H9 (cell line): ENCODE data around the gene SPOUT1. TPM values are rescaled to one million over a fixed set of nuclear protein-coding genes. Genes with fewer than 3 reads are reported as not detected.

Source experiments
- DNase-seq: peaks from one replicate; pipeline ENCODE4 v3.0.0-alpha.2; 2017
- H2AFZ ChIP-seq: one replicate; pipeline ENCODE4 v1.6.1; 2013; ENCODE audit warnings: mild to moderate bottlenecking, low read length, control low read depth, moderate library complexity
- H2AK5ac ChIP-seq: 2 replicates; pipeline ENCODE4 v1.6.1; 2013; ENCODE audit warnings: low read length, control low read depth, mixed read lengths; ENCODE audit not compliant: insufficient read length
- H2BK120ac ChIP-seq: one replicate; pipeline ENCODE4 v1.6.1; 2013; ENCODE audit warnings: low read depth, mild to moderate bottlenecking, low read length, control low read depth, inconsistent platforms; ENCODE audit not compliant: poor library complexity, severe bottlenecking
- H2BK12ac ChIP-seq: 2 replicates; pipeline ENCODE4 v1.6.1; 2013; ENCODE audit warnings: low read length, control low read depth, mixed read lengths, low read depth; ENCODE audit not compliant: insufficient read length
- H2BK15ac ChIP-seq: 2 replicates; pipeline ENCODE4 v1.6.1; 2013; ENCODE audit warnings: low read depth, low read length, control low read depth
- H2BK20ac ChIP-seq: one replicate; pipeline ENCODE4 v1.6.1; 2013; ENCODE audit warnings: low read depth, mild to moderate bottlenecking, low read length, control low read depth, inconsistent platforms; ENCODE audit not compliant: poor library complexity, severe bottlenecking
- H2BK5ac ChIP-seq: 2 replicates; pipeline ENCODE4 v1.6.1; 2013; ENCODE audit warnings: low read length, control low read depth, mixed read lengths; ENCODE audit not compliant: insufficient read length
- H3K14ac ChIP-seq: 2 replicates; pipeline ENCODE4 v1.6.1; 2013; ENCODE audit warnings: low read length, control low read depth; ENCODE audit not compliant: insufficient read depth
- H3K18ac ChIP-seq: 2 replicates; pipeline ENCODE4 v1.6.1; 2013; ENCODE audit warnings: low read depth, mild to moderate bottlenecking, mixed read lengths, low read length, control low read depth; ENCODE audit not compliant: insufficient read length
- H3K23ac ChIP-seq: 2 replicates; pipeline ENCODE4 v1.6.1; 2013; ENCODE audit warnings: low read length, control low read depth, mixed read lengths, low read depth; ENCODE audit not compliant: insufficient read length
- H3K23me2 ChIP-seq: 2 replicates; pipeline ENCODE4 v1.6.1; 2013; ENCODE audit warnings: low read depth, mild to moderate bottlenecking, mixed read lengths, low read length, control low read depth; ENCODE audit not compliant: insufficient read length, poor library complexity, severe bottlenecking
- H3K27ac ChIP-seq: 2 replicates; pipeline ENCODE4 v1.5.1; 2013; ENCODE audit warnings: low read length, control low read depth, mixed read lengths, low read depth; ENCODE audit not compliant: insufficient read length
- H3K27me3 ChIP-seq: 2 replicates; pipeline ENCODE4 v1.6.1; 2013; ENCODE audit warnings: low read length, control low read depth, inconsistent platforms; ENCODE audit not compliant: insufficient read depth
- H3K4ac ChIP-seq: 2 replicates; pipeline ENCODE4 v1.6.1; 2013; ENCODE audit warnings: low read depth, mild to moderate bottlenecking, control low read depth, inconsistent platforms, low read length, moderate library complexity
- H3K4me1 ChIP-seq: 2 replicates; pipeline ENCODE4 v1.6.1; 2013; ENCODE audit warnings: low read length, control low read depth, inconsistent platforms; ENCODE audit not compliant: insufficient read depth
- H3K4me2 ChIP-seq: 2 replicates; pipeline ENCODE4 v1.6.1; 2013; ENCODE audit warnings: low read length, control low read depth, mixed read lengths; ENCODE audit not compliant: insufficient read length, insufficient read depth
- H3K56ac ChIP-seq: 2 replicates; pipeline ENCODE4 v1.6.1; 2013; ENCODE audit warnings: low read depth, mild to moderate bottlenecking, mixed read lengths, low read length, control low read depth; ENCODE audit not compliant: insufficient read length
- H3K79me1 ChIP-seq: 2 replicates; pipeline ENCODE4 v1.6.1; 2013; ENCODE audit warnings: low read depth, mild to moderate bottlenecking, moderate library complexity, low read length, control low read depth, inconsistent platforms; ENCODE audit not compliant: insufficient read depth, poor library complexity, severe bottlenecking
- H3K79me2 ChIP-seq: 2 replicates; pipeline ENCODE4 v1.6.1; 2013; ENCODE audit warnings: low read length, control low read depth, inconsistent platforms; ENCODE audit not compliant: insufficient read depth
- H3K9ac ChIP-seq: 2 replicates; pipeline ENCODE4 v1.6.1; 2013; ENCODE audit warnings: low read length, control low read depth, mixed read lengths; ENCODE audit not compliant: insufficient read length; ENCODE audit errors: extremely low read depth
- H3K9me3 ChIP-seq: one replicate; pipeline ENCODE4 v1.6.1; 2013; ENCODE audit warnings: low read depth, low read length, inconsistent platforms; ENCODE audit not compliant: control insufficient read depth
- H3T11ph ChIP-seq: one replicate; pipeline ENCODE4 v1.6.1; 2013; ENCODE audit warnings: mild to moderate bottlenecking, low read length, control low read depth, inconsistent platforms
- H4K20me1 ChIP-seq: one replicate; pipeline ENCODE4 v1.6.1; 2013; ENCODE audit not compliant: control insufficient read depth, insufficient read length, insufficient read depth
- H4K5ac ChIP-seq: 2 replicates; pipeline ENCODE4 v1.6.1; 2013; ENCODE audit warnings: low read depth, mild to moderate bottlenecking, mixed read lengths, low read length, control low read depth; ENCODE audit not compliant: insufficient read length
- H4K8ac ChIP-seq: replicated peaks from 2 replicates; pipeline ENCODE4 v1.6.1; 2013; ENCODE audit warnings: low read length, control low read depth, mixed read lengths, low read depth; ENCODE audit not compliant: insufficient read length
- H4K91ac ChIP-seq: 2 replicates; pipeline ENCODE4 v1.6.1; 2013; ENCODE audit warnings: low read depth, mild to moderate bottlenecking, moderate library complexity, mixed read lengths, low read length, control low read depth; ENCODE audit not compliant: insufficient read length
- H3K27ac Mint-ChIP-seq, 3 experiments: 2 replicates in 2 of 3; 3 replicates in 1 of 3; pipeline ENCODE4 v1.8.0; 2020 to 2021; ENCODE audit warnings: mixed read lengths in 3 of 3, mild to moderate bottlenecking in 1 of 3, moderate library complexity in 1 of 3
- H3K27me3 Mint-ChIP-seq: 2 replicates; pipeline ENCODE4 v1.8.0; 2021; ENCODE audit warnings: low read depth, mild to moderate bottlenecking, moderate library complexity, mixed read lengths
- H3K36me3 Mint-ChIP-seq, 3 experiments: 2 replicates in 2 of 3; 3 replicates in 1 of 3; pipeline ENCODE4 v1.8.0; 2020 to 2021; ENCODE audit warnings: low read depth in 3 of 3, mixed read lengths in 3 of 3; ENCODE audit not compliant: insufficient read depth in 1 of 3
- H3K4me1 Mint-ChIP-seq, 2 experiments: 2 replicates each; pipeline ENCODE4 v1.8.0; 2020; ENCODE audit warnings: mixed read lengths in 2 of 2
- H3K4me3 Mint-ChIP-seq, 2 experiments: 2 replicates in 1 of 2; 3 replicates in 1 of 2; pipeline ENCODE4 v1.8.0; 2020 to 2021; ENCODE audit warnings: mild to moderate bottlenecking in 2 of 2, mixed read lengths in 2 of 2, moderate library complexity in 1 of 2
- H3K9me3 Mint-ChIP-seq, 2 experiments: 2 replicates in 1 of 2; 3 replicates in 1 of 2; pipeline ENCODE4 v1.8.0; 2020; ENCODE audit warnings: mild to moderate bottlenecking in 2 of 2, mixed read lengths in 2 of 2, moderate library complexity in 1 of 2
- WGBS: extraction: QIAGEN DNeasy Blood & Tissue Kit; methylation state at CpG from one replicate; pipeline ENCODE4 v1.1.7; 2013; ENCODE audit warnings: missing lambda C conversion rate, low lambda C conversion rate, mixed read lengths; ENCODE audit not compliant: insufficient read length; ENCODE audit errors: extremely low coverage; 5-methylcytosine and 5-hydroxymethylcytosine counted together
- total RNA-seq: library from RNA; stranded (reverse); gene quantifications from 2 replicates; pipeline ENCODE4 v1.2.1, GENCODE V29; 2021
- TF ChIP-seq, protein P1 (sequence below): fragments of 200-600 bp; sonication (generic); conservative IDR thresholded peaks from 3 replicates; pipeline ENCODE4 v1.8.0; 2021; ENCODE audit warnings: antibody characterized with exemption, mild to moderate bottlenecking

The SPOUT1 gene
- total RNA-seq, 1 experiment from 2014 or later: 86.3 TPM

DNA sequence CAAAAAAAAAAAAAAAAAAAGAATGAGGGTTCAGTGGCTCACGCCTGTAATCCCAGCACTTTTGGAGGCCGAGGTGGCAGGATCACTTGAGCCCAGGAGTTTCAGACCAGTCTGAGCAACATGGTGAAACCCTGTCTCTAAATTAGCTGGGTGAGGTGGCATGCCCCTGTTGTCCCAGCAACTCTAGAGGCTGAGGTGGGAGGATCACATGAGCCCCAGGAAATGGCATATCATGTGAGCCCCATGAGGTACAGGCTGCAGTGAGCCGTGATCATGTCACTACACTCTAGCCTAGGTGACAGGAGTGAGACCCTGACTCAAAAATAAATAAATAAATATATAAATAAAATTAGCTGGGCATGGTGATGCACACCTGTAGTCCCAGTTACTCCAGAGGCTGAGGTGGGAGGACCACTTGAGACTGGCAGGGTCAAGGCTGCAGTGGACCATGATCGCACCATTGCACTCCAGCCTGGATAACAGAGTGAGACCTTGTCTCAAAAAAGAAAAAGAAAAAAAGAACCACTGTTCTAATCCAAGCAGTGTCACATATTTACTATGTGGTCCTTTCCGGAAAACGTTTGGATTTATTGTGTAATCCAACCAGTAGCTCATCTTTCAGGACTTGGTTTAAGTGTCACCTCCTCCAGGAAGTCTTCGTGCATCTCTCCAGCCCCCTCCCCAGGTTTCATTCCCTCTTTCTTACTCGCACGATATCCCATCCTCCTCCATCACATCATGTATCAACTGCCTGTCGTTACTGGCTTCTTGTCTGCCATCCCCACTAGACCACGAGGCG, 12.3 kb upstream of the SPOUT1 start:
- Histone ChIP-seq H3K4me2 (no peak overlapping the region), H2BK20ac (no peak overlapping the region), H3K56ac (no peak overlapping the region), H3K4ac (no peak overlapping the region), H2BK120ac (no peak overlapping the region), H3K27me3 (no peaks in the 10 kb centered on the region), H3K4me1 (no peaks in the 10 kb centered on the region), H3K23ac (no peak overlapping the region), H4K20me1 (no peaks in the 10 kb centered on the region), H3K9me3 (no peaks in the 10 kb centered on the region), H2AK5ac (no peak overlapping the region), H2AFZ (no peak overlapping the region), H3T11ph (no peak overlapping the region), H4K91ac (no peak overlapping the region), H3K79me1 (no peaks in the 10 kb centered on the region), H3K79me2 (no peaks in the 10 kb centered on the region), H2BK15ac (no peak overlapping the region), H3K14ac (no peak overlapping the region), H3K27ac (no peak overlapping the region), H4K5ac (no peak overlapping the region), H2BK12ac (no peak overlapping the region), H2BK5ac (no peak overlapping the region), H3K9ac (no peak overlapping the region), H3K18ac (no peak overlapping the region), H3K23me2 (no peaks in the 10 kb centered on the region), H4K8ac (no peak overlapping the region)
- Mint-ChIP-seq H3K4me1 (peaks cover 4 to 5% of the 10 kb centered on the region in 2 experiments; a peak in 2 of 4 replicates), H3K36me3 (peaks cover 4 to 20% (median 10%) of the 10 kb centered on the region in 3 experiments; a peak in 5 of 7 replicates), H3K9me3 (no peaks in the 10 kb centered on the region), H3K27me3 (no peaks in the 10 kb centered on the region), H3K27ac (peak overlapping the region in 2 of 3 experiments; percentile 38 to 54; a peak in 3 of 7 replicates), H3K4me3 (no peak overlapping the region)
- TF ChIP-seq, protein P1, sequence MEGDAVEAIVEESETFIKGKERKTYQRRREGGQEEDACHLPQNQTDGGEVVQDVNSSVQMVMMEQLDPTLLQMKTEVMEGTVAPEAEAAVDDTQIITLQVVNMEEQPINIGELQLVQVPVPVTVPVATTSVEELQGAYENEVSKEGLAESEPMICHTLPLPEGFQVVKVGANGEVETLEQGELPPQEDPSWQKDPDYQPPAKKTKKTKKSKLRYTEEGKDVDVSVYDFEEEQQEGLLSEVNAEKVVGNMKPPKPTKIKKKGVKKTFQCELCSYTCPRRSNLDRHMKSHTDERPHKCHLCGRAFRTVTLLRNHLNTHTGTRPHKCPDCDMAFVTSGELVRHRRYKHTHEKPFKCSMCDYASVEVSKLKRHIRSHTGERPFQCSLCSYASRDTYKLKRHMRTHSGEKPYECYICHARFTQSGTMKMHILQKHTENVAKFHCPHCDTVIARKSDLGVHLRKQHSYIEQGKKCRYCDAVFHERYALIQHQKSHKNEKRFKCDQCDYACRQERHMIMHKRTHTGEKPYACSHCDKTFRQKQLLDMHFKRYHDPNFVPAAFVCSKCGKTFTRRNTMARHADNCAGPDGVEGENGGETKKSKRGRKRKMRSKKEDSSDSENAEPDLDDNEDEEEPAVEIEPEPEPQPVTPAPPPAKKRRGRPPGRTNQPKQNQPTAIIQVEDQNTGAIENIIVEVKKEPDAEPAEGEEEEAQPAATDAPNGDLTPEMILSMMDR: no peak
- no CpG with 5 or more reads among the region's 12 CpGs for WGBS
- no peak for DNase-seq
